GM21360 (cell line): ENCODE measurements around the gene BTBD16.

ENCODE experiments used
- ATAC-seq: cut with Tn5 transposase; IDR thresholded peaks from one replicate; pipeline ENCODE4 v1.9.1; 2021; ENCODE audit warnings: mild to moderate bottlenecking, moderate library complexity; ENCODE audit not compliant: unreplicated experiment

Gene BTBD16

GRCh38 chr10:122246830-122247520, 24.1 kb upstream of the BTBD16 start:
- ATAC-seq, result no peak

GRCh38 chr10:122248356-122249302, 22.5 kb upstream of the BTBD16 start:
- ATAC-seq, result no peak

GRCh38 chr10:122249303-122249850, 21.7 kb upstream of the BTBD16 start:
- ATAC-seq, result no peak

GRCh38 chr10:122249991-122250750, 20.9 kb upstream of the BTBD16 start:
- no peak for ATAC-seq

GRCh38 chr10:122251459-122252255, 19.4 kb upstream of the BTBD16 start:
- ATAC-seq, result no peak

- ATAC-seq, result no peak
Observed at GRCh38 chr10:122252805-122253204, 18.3 kb upstream of the BTBD16 start.

GRCh38 chr10:122253605-122254004, 17.5 kb upstream of the BTBD16 start:
- no peak for ATAC-seq

- ATAC-seq, result no peak
Observed at GRCh38 chr10:122254831-122255230, 16.3 kb upstream of the BTBD16 start.

GRCh38 chr10:122255509-122256301, 15.4 kb upstream of the BTBD16 start:
- no peak for ATAC-seq

- ATAC-seq, result no peak
Observed at GRCh38 chr10:122257041-122257440, 14.1 kb upstream of the BTBD16 start.

GRCh38 chr10:122258136-122259074, 12.7 kb upstream of the BTBD16 start:
- no peak for ATAC-seq

GRCh38 chr10:122259075-122259466, 12.0 kb upstream of the BTBD16 start:
- ATAC-seq, result no peak

- no peak for ATAC-seq
Observed at GRCh38 chr10:122261584-122261983, 9.5 kb upstream of the BTBD16 start.

GRCh38 chr10:122263971-122264370, 7.1 kb upstream of the BTBD16 start:
- ATAC-seq, result no peak

GRCh38 chr10:122264436-122264835, 6.7 kb upstream of the BTBD16 start:
- no peak for ATAC-seq

GRCh38 chr10:122264931-122265330, 6.2 kb upstream of the BTBD16 start:
- no peak for ATAC-seq

- no peak for ATAC-seq
Observed at GRCh38 chr10:122265896-122266295, 5.2 kb upstream of the BTBD16 start.
